ENCODE data around the gene C2orf92. TPM values are rescaled to one million over a fixed set of nuclear protein-coding genes. Genes with fewer than 3 reads are reported as not detected.
A peak's percentile ranks its signal among the peaks of the same experiment; 100 is the strongest.
"Not testable (repeated sequence)": the region's sequence is repeated elsewhere in the genome, so short reads cannot be mapped to it uniquely, and the experiment has no call there.

C2orf92 gene
- total RNA-seq: 5.1 TPM

- no peak for DNase-seq (ENCODE audit: low read depth in 2 of 3, low spot score in 2 of 3)
Measured at GRCh38 chr2:97669448-97669847, at the start of gene C2orf92. C2orf92 (plus strand) TSS chr2:97669713; CDS start chr2:97669789, 76 bp downstream.

- DNase-seq (ENCODE audit: low read depth in 2 of 3, low spot score in 2 of 3): not testable (repeated sequence)
Measured at GRCh38 chr2:97620492-97620891, 49.0 kb upstream of the C2orf92 start.

DNA sequence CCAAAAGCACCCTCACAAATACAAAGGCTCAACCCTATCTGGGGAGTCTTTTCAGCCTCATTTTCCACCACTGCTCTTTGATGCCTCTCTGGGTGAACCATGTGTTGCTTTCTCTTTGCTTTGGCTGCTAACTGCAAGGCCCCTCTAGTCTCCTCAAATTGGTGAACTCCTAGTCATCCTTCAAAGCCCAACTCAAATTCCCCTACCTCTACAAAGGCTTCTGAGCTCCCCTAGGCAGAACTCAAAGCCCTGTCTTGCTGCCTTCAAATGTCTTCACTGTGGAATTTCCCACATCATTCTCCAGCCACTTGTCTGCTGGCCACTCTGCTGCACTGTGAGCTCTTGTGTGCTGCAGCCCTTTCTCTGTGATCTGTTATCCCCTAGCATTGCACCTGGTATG is 46.5 kb upstream of the C2orf92 start:
- not testable (repeated sequence) for DNase-seq (ENCODE audit: low read depth in 2 of 3, low spot score in 2 of 3)

- DNase-seq (ENCODE audit: low read depth in 2 of 3, low spot score in 2 of 3): not testable (repeated sequence)
Measured at GRCh38 chr2:97625354-97626048, 44.0 kb upstream of the C2orf92 start.

DNA sequence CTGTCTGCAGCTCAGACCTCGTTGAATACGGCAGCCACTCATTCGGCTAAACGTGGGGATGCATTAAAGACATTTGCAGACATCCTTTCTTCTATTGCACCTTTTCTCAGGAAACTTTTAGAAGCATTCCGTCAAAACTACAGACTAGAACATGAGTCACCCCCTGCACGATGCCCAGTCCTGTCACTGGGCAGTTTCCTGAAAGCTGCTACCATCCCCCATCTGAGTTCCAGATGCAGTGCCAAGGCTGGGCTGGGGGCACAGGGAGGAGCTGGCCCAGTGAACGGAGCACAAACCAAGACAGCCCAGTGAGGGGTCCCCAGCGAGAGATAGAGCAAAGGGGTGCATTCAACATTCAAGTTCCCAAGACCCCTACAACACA is 43.5 kb upstream of the C2orf92 start:
- DNase-seq (ENCODE audit: low read depth in 2 of 3, low spot score in 2 of 3): not testable (repeated sequence)

DNA sequence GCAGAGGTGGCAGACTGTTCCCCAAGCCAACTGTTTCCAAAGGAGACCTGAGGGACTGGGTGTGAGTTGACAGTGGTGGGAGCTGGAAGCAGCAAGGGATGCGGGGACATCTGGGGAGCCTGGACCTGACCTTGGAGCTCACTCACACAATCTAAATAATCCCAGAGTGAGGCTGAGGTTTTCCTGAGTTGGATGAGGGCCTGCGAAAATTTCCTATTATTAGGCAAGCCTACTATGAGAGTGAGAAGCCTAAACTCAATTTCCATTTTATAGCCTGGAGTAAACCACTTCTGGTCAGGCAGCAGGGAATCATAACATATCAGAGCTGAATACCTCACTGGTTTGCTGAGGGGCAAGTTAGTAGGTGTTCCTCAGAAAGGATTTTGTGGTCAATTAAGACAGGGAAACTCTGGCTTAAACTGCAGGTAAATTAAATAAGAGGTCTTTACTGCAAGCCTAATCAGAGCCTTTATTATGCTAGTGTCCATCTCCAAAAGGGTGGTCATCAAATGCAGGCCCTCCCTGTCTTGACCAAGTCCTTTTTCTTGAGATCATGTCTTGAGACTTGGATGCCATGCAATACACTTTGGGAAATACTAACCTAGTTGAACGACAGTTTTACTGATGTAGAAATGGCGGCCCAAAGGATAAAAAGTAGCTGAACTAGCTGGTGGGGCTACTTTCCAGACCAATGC is 25.3 kb upstream of the C2orf92 start:
- no peak for DNase-seq (ENCODE audit: low read depth in 2 of 3, low spot score in 2 of 3)

DNA sequence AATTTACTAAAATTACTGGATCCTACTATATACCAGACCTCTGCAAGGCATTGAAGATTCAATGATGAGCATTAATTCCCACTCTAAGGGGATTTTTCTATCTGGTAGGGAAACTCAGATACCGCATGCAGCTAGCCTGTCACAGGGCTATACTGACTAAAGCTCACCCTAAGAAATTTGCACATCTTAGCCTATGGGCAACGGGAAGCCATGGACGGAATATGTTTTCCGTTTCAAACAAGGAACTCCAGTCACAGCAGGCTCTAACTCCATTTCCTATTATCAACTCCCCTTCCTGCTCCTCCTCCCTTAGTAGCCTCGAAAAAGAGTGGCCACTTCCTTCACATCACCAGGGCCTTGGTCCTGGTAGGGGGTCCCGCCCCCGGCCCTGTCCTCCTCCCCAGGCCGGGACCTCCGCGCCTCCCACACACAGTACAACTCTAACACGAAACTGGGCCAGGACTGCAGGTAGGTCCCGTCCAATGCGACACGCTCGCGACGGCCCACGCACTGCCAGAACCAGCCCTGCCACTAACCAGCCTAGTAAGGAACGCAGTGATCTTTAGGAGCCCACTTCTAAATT is 24.3 kb upstream of the C2orf92 start:
- peak in 1 of 3 donors; percentile 37 for DNase-seq (ENCODE audit: low read depth in 2 of 3, low spot score in 2 of 3)

DNA sequence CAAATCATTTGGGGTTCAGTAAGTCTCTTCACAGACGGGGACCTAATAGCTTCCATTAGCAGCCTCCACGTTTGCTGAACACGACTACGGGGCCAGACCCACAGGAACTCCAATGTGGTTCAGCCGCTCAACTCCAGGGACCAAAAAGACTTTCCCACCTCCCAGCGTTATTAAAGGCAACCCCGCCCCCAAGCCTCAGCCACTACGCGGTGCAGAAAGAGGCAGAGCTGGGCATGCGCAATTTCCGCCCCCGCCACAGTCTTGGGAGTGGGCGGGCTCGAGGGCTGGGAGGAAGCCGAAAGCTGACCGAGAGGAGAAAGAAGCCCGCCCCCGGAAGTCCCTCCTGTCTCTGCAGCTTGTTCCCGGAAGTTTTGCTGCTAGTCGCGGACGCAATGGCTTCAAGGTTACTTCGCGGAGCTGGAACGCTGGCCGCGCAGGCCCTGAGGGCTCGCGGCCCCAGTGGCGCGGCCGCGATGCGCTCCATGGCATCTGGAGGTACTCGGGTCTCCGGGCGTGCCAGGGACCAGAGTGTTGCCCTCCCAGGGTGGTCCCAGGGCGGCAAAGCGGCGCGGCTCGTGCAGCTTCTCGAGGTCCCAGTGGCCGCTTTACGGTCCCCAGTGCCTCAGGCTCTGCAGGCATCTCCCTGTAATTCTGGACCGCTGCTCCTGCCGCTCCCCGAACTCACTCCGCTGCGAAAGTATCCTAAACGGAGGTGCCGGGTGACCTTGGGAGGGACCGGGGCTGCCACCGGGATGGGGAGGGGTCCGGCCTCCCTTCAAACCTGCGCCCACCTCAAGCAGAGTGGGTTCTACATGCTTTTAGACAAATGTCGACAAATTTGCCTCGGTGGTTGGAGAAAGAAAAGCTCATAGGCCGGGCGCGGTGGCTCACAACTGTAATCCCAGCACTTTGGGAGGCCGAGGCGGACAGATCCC is 23.6 kb upstream of the C2orf92 start, which contains the start of gene COX5B:
COX5B (plus strand) TSS at position 368 of the 935 bp plus-strand sequence; CDS start at position 393, 25 bp downstream.
- peak; percentile 90 to 99 (median 97) for DNase-seq (ENCODE audit: low read depth in 2 of 3, low spot score in 2 of 3)

- DNase-seq (ENCODE audit: low read depth in 2 of 3, low spot score in 2 of 3): no peak
Measured at GRCh38 chr2:97646977-97647376, 22.5 kb upstream of the C2orf92 start.

DNA sequence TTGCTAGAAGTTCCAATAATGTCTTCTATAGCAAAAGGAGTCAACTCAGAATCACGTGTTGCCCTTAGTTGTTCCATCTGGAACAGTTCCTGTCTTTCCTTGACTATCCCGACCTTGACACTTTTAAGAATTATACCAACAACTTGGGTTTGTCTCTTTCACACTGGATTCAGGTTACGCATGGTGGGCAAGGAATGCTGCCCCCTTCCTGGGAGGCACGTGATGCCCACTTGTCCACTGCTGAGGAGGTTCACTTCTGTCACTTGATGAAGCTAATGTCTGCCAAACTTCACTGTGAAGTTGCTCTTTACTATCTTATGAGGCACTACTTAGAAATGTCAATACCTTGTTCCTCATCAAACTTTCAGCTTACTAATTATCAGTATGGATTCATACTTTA is 18.4 kb upstream of the C2orf92 start:
- DNase-seq (ENCODE audit: low read depth in 2 of 3, low spot score in 2 of 3): no peak

DNA sequence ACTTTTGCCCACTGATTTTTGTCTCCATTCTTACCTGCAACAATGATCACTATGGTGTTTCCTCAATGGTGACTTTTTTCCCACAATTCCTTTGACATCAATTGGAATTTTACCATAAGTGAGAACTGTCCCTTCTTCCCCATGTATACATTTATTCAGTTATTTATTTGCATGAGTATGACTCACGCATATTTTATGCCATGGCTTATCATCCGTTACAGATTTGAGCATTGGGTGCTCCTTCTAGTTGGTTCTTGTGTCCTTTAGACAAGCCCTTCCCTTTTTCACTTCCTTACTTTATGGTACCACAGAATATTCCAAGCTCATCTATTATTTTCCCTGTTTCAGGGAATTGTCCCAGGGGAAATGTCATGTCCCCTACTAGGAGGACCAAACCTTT is 16.0 kb upstream of the C2orf92 start:
- DNase-seq (ENCODE audit: low read depth in 2 of 3, low spot score in 2 of 3): no peak

DNA sequence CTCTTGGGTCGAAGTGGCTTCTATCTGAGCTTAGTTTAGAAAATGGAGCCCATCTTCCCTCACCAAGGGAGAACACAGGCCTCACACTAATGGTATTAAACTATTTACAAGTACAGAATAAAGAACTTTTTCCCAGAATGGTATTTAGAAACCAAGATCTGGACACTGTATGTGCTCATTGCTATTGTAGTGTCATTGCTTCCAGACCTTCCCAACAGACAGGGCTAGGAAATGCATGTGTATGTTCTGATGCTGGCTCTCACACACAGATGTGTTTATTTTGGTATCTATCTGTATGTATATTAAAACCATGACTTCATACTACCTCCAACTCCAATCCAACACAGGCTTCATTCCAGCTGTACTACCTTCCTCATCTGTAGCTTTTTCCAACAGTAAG is 15.6 kb upstream of the C2orf92 start:
- no peak for DNase-seq (ENCODE audit: low read depth in 2 of 3, low spot score in 2 of 3)

- no peak for DNase-seq (ENCODE audit: low read depth in 2 of 3, low spot score in 2 of 3)
Measured at GRCh38 chr2:97654309-97654708, 15.2 kb upstream of the C2orf92 start.

DNA sequence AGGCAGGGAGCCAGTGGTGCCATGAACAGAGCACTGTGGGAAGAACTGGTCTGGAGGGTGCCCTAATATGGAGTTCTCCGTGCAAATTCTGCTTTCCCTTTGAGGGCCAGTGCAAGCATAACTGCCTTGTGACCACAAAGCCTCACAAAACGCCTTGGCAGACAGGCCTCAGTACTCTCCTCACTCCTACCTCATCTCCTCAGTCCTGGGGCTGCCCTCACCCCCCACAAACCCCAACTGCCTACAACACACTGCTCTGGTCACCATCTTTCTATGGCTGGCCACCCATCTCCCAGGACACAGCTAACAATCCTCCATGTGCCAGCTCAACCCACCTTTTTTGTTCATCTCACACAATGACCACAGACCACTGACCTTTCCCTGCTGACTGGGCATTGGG is 14.7 kb upstream of the C2orf92 start:
- DNase-seq (ENCODE audit: low read depth in 2 of 3, low spot score in 2 of 3): no peak

GRCh38 chr2:97656129-97656755 is 13.3 kb upstream of the C2orf92 start:
- DNase-seq (ENCODE audit: low read depth in 2 of 3, low spot score in 2 of 3): no peak

- no peak for DNase-seq (ENCODE audit: low read depth in 2 of 3, low spot score in 2 of 3)
Measured at GRCh38 chr2:97656905-97657587, 12.5 kb upstream of the C2orf92 start.

GRCh38 chr2:97657986-97658690 is 11.4 kb upstream of the C2orf92 start:
- no peak for DNase-seq (ENCODE audit: low read depth in 2 of 3, low spot score in 2 of 3)

GRCh38 chr2:97658691-97659157 is 10.8 kb upstream of the C2orf92 start:
- DNase-seq (ENCODE audit: low read depth in 2 of 3, low spot score in 2 of 3): no peak

Measured in hematopoietic multipotent progenitor cell (in vitro differentiated cells).